ENCODE data around the gene PRND. TPM values are rescaled to one million over a fixed set of nuclear protein-coding genes. Genes with fewer than 3 reads are reported as not detected.

Gene PRND
- polyA plus RNA-seq, 1 donor (not counting 4 experiments of a cell fraction or from before 2014, with no cell fraction given) = not detected

GRCh38 chr20:4767084-4767483, 45.4 kb downstream of the PRND start:
- DNase-seq (ENCODE audit: low read depth, low spot score) (no peak), FAIRE-seq (no peak)
- no peaks in the 10 kb centered on the region for H3K79me2 ChIP-seq (ENCODE audit: control insufficient read depth, insufficient read depth, low read length)
- peaks cover 7% of the 10 kb centered on the region for H3K4me1 ChIP-seq (ENCODE audit: control insufficient read depth, extremely low read depth, insufficient read depth, low read length)
- H3K36me3 ChIP-seq (ENCODE audit: control insufficient read depth in 2 of 2, extremely low read depth in 1 of 2, insufficient read depth in 2 of 2, low read length in 2 of 2) = no peaks in the 10 kb centered on the region
- H3K9me1 ChIP-seq (ENCODE audit: control insufficient read depth, extremely low read depth, insufficient read depth, low read length) = no peaks in the 10 kb centered on the region
- no peaks in the 10 kb centered on the region for H4K20me1 ChIP-seq (ENCODE audit: control insufficient read depth, extremely low read depth, insufficient read depth, low read length)
- no peak overlapping the region for H2AFZ ChIP-seq (ENCODE audit: control insufficient read depth, low read length)
- no peak overlapping the region for H3K27ac ChIP-seq (ENCODE audit: control insufficient read depth, insufficient read depth, low read length)
- H3K9ac ChIP-seq (ENCODE audit: control insufficient read depth, extremely low read depth, insufficient read depth, low read length) = no peak overlapping the region
- TF ChIP-seq CTCF (optimal IDR thresholded peaks at IDR 0.05 in 1 of 3, IDR thresholded peaks at IDR 0.05 in 1 of 3, conservative IDR thresholded peaks at IDR 0.05 in 1 of 3; ENCODE audit: extremely low read depth in 1 of 3, insufficient read depth in 2 of 3, low read length in 3 of 3) (no peak), EZH2 (IDR thresholded peaks at IDR 0.05; ENCODE audit: low read length) (no peak)
- H3K4me2 ChIP-seq (ENCODE audit: control insufficient read depth, extremely low read depth, insufficient read depth, low read depth, low read length) = no peak overlapping the region
- H3K9me3 ChIP-seq (ENCODE audit: control insufficient read depth, low read depth, low read length) = peaks cover 6% of the 10 kb centered on the region
- H3K4me3 ChIP-seq (ENCODE audit: control insufficient read depth in 2 of 3, extremely low read depth in 1 of 3, insufficient read depth in 2 of 3, low read depth in 1 of 3, low read length in 3 of 3) = no peak overlapping the region
- dilution Hi-C loops (cut with MboI; ENCODE audit: extremely low pct_ligation_motif_present, low sequenced_read_pairs) = no loop called here
- H3K27me3 ChIP-seq (ENCODE audit: control insufficient read depth, extremely low read depth, insufficient read depth, low read length) = no peaks in the 10 kb centered on the region

- Histone ChIP-seq H3K4me2 (ENCODE audit: control insufficient read depth, extremely low read depth, insufficient read depth, low read depth, low read length) (no peak overlapping the region), H3K4me3 (ENCODE audit: control insufficient read depth in 2 of 3, extremely low read depth in 1 of 3, insufficient read depth in 2 of 3, low read depth in 1 of 3, low read length in 3 of 3) (no peak overlapping the region), H2AFZ (ENCODE audit: control insufficient read depth, low read length) (no peak overlapping the region), H3K9me3 (ENCODE audit: control insufficient read depth, low read depth, low read length) (peaks cover 6% of the 10 kb centered on the region), H3K9ac (ENCODE audit: control insufficient read depth, extremely low read depth, insufficient read depth, low read length) (no peak overlapping the region), H3K27me3 (ENCODE audit: control insufficient read depth, extremely low read depth, insufficient read depth, low read length) (no peaks in the 10 kb centered on the region), H3K79me2 (ENCODE audit: control insufficient read depth, insufficient read depth, low read length) (no peaks in the 10 kb centered on the region), H3K36me3 (ENCODE audit: control insufficient read depth in 2 of 2, extremely low read depth in 1 of 2, insufficient read depth in 2 of 2, low read length in 2 of 2) (no peaks in the 10 kb centered on the region), H3K9me1 (ENCODE audit: control insufficient read depth, extremely low read depth, insufficient read depth, low read length) (no peaks in the 10 kb centered on the region), H4K20me1 (ENCODE audit: control insufficient read depth, extremely low read depth, insufficient read depth, low read length) (no peaks in the 10 kb centered on the region), H3K4me1 (ENCODE audit: control insufficient read depth, extremely low read depth, insufficient read depth, low read length) (no peaks in the 10 kb centered on the region), H3K27ac (ENCODE audit: control insufficient read depth, insufficient read depth, low read length) (no peak overlapping the region)
- DNase-seq (ENCODE audit: low read depth, low spot score) = no peak
- FAIRE-seq = no peak
- dilution Hi-C loops (cut with MboI; ENCODE audit: extremely low pct_ligation_motif_present, low sequenced_read_pairs) = no loop called here
- TF ChIP-seq EZH2 (IDR thresholded peaks at IDR 0.05; ENCODE audit: low read length) (no peak), CTCF (optimal IDR thresholded peaks at IDR 0.05 in 1 of 3, IDR thresholded peaks at IDR 0.05 in 1 of 3, conservative IDR thresholded peaks at IDR 0.05 in 1 of 3; ENCODE audit: extremely low read depth in 1 of 3, insufficient read depth in 2 of 3, low read length in 3 of 3) (no peak)
Observed at GRCh38 chr20:4769328-4769727, 47.6 kb downstream of the PRND start.
